Loucy (cell line): Measurements from ENCODE around the gene B4GALT1.

ENCODE experiments used
- H2AFZ ChIP-seq: fragments of 200-600 bp; sonication (generic); 2 replicates; pipeline ENCODE4 v1.6.0; 2016; ENCODE audit warnings: antibody characterized with exemption, mild to moderate bottlenecking, low read length, moderate library complexity
- H3F3A ChIP-seq: fragments of 200-600 bp; 2 replicates; pipeline ENCODE4 v1.6.0; 2016; ENCODE audit warnings: antibody characterized with exemption, low read depth, mild to moderate bottlenecking
- H3K27me3 ChIP-seq: fragments of 200-600 bp; sonication (generic); 2 replicates; pipeline ENCODE4 v1.6.1; 2014; ENCODE audit warnings: low read length, mild to moderate bottlenecking; ENCODE audit not compliant: insufficient read depth, poor library complexity, severe bottlenecking
- H3K36me3 ChIP-seq: fragments of 200-600 bp; sonication (generic); 2 replicates; pipeline ENCODE4 v1.6.1; 2016; ENCODE audit warnings: low read length; ENCODE audit not compliant: insufficient read depth
- H3K4me1 ChIP-seq: fragments of 200-600 bp; sonication (generic); 2 replicates; pipeline ENCODE4 v1.5.1; 2014; ENCODE audit warnings: low read length, mild to moderate bottlenecking; ENCODE audit not compliant: insufficient read depth, poor library complexity, severe bottlenecking
- H3K4me2 ChIP-seq: fragments of 200-600 bp; sonication (generic); 2 replicates; pipeline ENCODE4 v1.6.0; 2014; ENCODE audit warnings: antibody characterized with exemption, low read length, low read depth, mild to moderate bottlenecking; ENCODE audit not compliant: poor library complexity, severe bottlenecking
- H3K4me3 ChIP-seq: fragments of 200-600 bp; sonication (generic); 2 replicates; pipeline ENCODE4 v1.5.1; 2014; ENCODE audit warnings: low read length, mild to moderate bottlenecking, mixed read lengths; ENCODE audit not compliant: poor library complexity, severe bottlenecking
- H3K79me2 ChIP-seq: fragments of 200-600 bp; sonication (generic); 2 replicates; pipeline ENCODE4 v1.6.1; 2014; ENCODE audit warnings: low read length; ENCODE audit not compliant: insufficient read depth
- H3K9ac ChIP-seq: fragments of 200-600 bp; sonication (generic); 2 replicates; pipeline ENCODE4 v1.6.0; 2014; ENCODE audit warnings: mild to moderate bottlenecking, low read depth, low read length, moderate library complexity; ENCODE audit not compliant: poor library complexity, severe bottlenecking
- H3K9me2 ChIP-seq: fragments of 200-600 bp; sonication (generic); replicated peaks from 2 replicates; pipeline ENCODE4 v1.6.1; 2016; ENCODE audit warnings: low read depth, low read length, mixed read lengths
- H3K9me3 ChIP-seq: fragments of 200-600 bp; sonication (generic); 2 replicates; pipeline ENCODE4 v1.6.1; 2014; ENCODE audit warnings: mild to moderate bottlenecking, antibody characterized with exemption, low read length, low read depth; ENCODE audit not compliant: insufficient read depth
- H4K20me1 ChIP-seq: fragments of 200-600 bp; sonication (generic); 2 replicates; pipeline ENCODE4 v1.6.0; 2014; ENCODE audit warnings: antibody characterized with exemption, low read length, mild to moderate bottlenecking; ENCODE audit not compliant: insufficient read depth, poor library complexity, severe bottlenecking
- CTCF ChIP-seq: fragments of 200-600 bp; sonication (generic); conservative IDR thresholded peaks from 2 replicates; pipeline ENCODE4 v1.5.1; 2014; ENCODE audit warnings: mild to moderate bottlenecking, antibody characterized with exemption, low read length
- EZH2phosphoT487 ChIP-seq: fragments of 200-600 bp; IDR thresholded peaks from 2 replicates; pipeline ENCODE4 v1.6.1; 2018; ENCODE audit warnings: antibody characterized with exemption, mild to moderate bottlenecking, moderate library complexity, borderline replicate concordance

The B4GALT1 gene

GRCh38 chr9:33178972-33179697, 12.0 kb upstream of the B4GALT1 start:
- Histone ChIP-seq H3K4me3 (no peak overlapping the region), H3K79me2 (no peaks in the 10 kb centered on the region), H3K4me1 (no peaks in the 10 kb centered on the region), H3K9ac (no peak overlapping the region), H3K9me3 (no peaks in the 10 kb centered on the region), H3K9me2 (no peaks in the 10 kb centered on the region), H3K36me3 (no peaks in the 10 kb centered on the region), H3K4me2 (no peak overlapping the region), H4K20me1 (no peaks in the 10 kb centered on the region), H3F3A (no peaks in the 10 kb centered on the region), H2AFZ (no peak overlapping the region), H3K27me3 (no peaks in the 10 kb centered on the region)
- TF ChIP-seq CTCF, result no peak; the same call in 1 of the 2 replicates
- no peak for TF ChIP-seq EZH2phosphoT487

- TF ChIP-seq EZH2phosphoT487 (no peak), CTCF (no peak)
- no peaks in the 10 kb centered on the region for H3K27me3 ChIP-seq
- H3F3A ChIP-seq, result no peaks in the 10 kb centered on the region
- H3K36me3 ChIP-seq, result no peaks in the 10 kb centered on the region
- H4K20me1 ChIP-seq, result no peaks in the 10 kb centered on the region
- H3K4me2 ChIP-seq, result no peak overlapping the region
- no peak overlapping the region for H3K4me3 ChIP-seq
- no peak overlapping the region for H2AFZ ChIP-seq
- no peaks in the 10 kb centered on the region for H3K9me3 ChIP-seq
- no peak overlapping the region for H3K9ac ChIP-seq
- H3K4me1 ChIP-seq, result no peaks in the 10 kb centered on the region
- no peaks in the 10 kb centered on the region for H3K9me2 ChIP-seq
- no peaks in the 10 kb centered on the region for H3K79me2 ChIP-seq
Observed at GRCh38 chr9:33177639-33178038, 10.5 kb upstream of the B4GALT1 start.

- Histone ChIP-seq H3K9me2 (no peaks in the 10 kb centered on the region), H3K9me3 (no peaks in the 10 kb centered on the region), H4K20me1 (no peaks in the 10 kb centered on the region), H3K4me2 (no peak overlapping the region), H3K27me3 (no peaks in the 10 kb centered on the region), H3K9ac (no peak overlapping the region), H3F3A (no peaks in the 10 kb centered on the region), H3K36me3 (no peaks in the 10 kb centered on the region), H3K4me3 (no peak overlapping the region), H3K4me1 (no peaks in the 10 kb centered on the region), H2AFZ (no peak overlapping the region), H3K79me2 (no peaks in the 10 kb centered on the region)
- TF ChIP-seq EZH2phosphoT487 (no peak), CTCF (no peak)
Observed at GRCh38 chr9:33177086-33177485, 9.9 kb upstream of the B4GALT1 start.
